Measurements from ENCODE around the gene PROCA1.

The PROCA1 gene

DNA sequence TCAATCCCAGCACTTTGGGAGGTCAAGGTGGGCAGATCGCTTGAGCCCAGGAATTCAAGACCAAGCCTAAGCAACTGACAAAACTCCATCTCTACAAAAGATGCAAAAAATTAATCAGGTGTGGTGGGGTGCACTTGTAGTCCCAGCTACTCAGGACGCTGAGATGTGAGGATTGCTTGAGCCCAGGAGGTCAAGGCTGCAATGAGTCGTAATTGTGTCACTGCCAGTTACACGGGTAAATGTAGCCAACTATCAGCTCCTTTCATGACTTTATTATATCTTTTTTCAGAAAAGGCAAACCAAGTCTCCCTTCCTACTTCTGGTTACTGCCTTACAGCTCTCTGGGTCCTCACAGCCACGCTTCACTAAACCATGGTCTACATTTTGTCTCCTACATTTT lies 53.9 kb downstream of the PROCA1 start:
- no peaks in the 10 kb centered on the region for H3K4me1 ChIP-seq (ENCODE audit: insufficient read depth, insufficient read length)
- no peak overlapping the region for H3K9ac ChIP-seq (ENCODE audit: insufficient read length, low read depth)
- no peak for DNase-seq (ENCODE audit: low read depth, low spot score)
- H3K27me3 ChIP-seq (ENCODE audit: insufficient read depth, insufficient read length) = no peaks in the 10 kb centered on the region
- H3K4me3 ChIP-seq (ENCODE audit: insufficient read length, low read depth) = no peak overlapping the region
- H3K9me3 ChIP-seq (ENCODE audit: insufficient read depth, low read length) = peaks cover 36% of the 10 kb centered on the region
- TF ChIP-seq YY1 (IDR thresholded peaks at IDR 0.05; ENCODE audit: insufficient read depth, insufficient read length) = no peak
- TF ChIP-seq SUZ12 (IDR thresholded peaks at IDR 0.05; ENCODE audit: extremely low read depth, insufficient read depth, insufficient read length) = no peak
- no peak for TF ChIP-seq ZNF274 (IDR thresholded peaks at IDR 0.05; ENCODE audit: low read depth, low read length)
- peaks cover 52% of the 10 kb centered on the region for H3K36me3 ChIP-seq (ENCODE audit: insufficient read depth, insufficient read length, low read length)

DNA sequence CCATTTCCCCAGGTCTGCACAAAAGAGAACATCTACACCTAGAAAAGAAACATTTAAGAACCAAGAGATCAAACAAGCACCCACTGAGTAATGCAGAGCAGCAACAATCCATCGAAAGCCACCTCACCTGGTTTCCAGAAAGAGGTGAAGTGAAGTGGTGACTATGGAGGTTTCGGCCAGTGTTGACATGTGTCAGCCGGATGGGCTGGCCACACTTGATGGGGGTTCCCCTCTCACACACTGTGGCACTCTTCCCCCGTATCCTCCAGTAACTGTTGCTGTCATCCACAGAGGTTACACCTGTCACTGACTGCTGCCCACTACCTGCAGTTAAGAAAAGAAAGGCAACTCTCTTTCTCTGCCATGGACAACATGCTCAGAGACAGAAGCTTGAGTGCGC lies 56.5 kb downstream of the PROCA1 start:
- peaks cover 24% of the 10 kb centered on the region for H3K9me3 ChIP-seq (ENCODE audit: insufficient read depth, low read length)
- H3K36me3 ChIP-seq (ENCODE audit: insufficient read depth, insufficient read length, low read length) = peaks cover 57% of the 10 kb centered on the region
- H3K4me3 ChIP-seq (ENCODE audit: insufficient read length, low read depth) = no peak overlapping the region
- no peak for DNase-seq (ENCODE audit: low read depth, low spot score)
- no peaks in the 10 kb centered on the region for H3K27me3 ChIP-seq (ENCODE audit: insufficient read depth, insufficient read length)
- H3K9ac ChIP-seq (ENCODE audit: insufficient read length, low read depth) = no peak overlapping the region
- TF ChIP-seq YY1 (IDR thresholded peaks at IDR 0.05; ENCODE audit: insufficient read depth, insufficient read length) (no peak), ZNF274 (IDR thresholded peaks at IDR 0.05; ENCODE audit: low read depth, low read length) (no peak), SUZ12 (IDR thresholded peaks at IDR 0.05; ENCODE audit: extremely low read depth, insufficient read depth, insufficient read length) (no peak)
- H3K4me1 ChIP-seq (ENCODE audit: insufficient read depth, insufficient read length) = no peaks in the 10 kb centered on the region

Measured in NT2/D1 (cell line).